Activated CD8-positive, alpha-beta T cell treated with anti-CD3 and anti-CD28 coated beads for 36 hours (primary cell): ENCODE results near the gene VPS37C. TPM values are rescaled to one million over a fixed set of nuclear protein-coding genes. Genes with fewer than 3 reads are reported as not detected.

Experiments
- ATAC-seq: fragments of 200-7000 bp; cut with Tn5 transposase; one replicate; pipeline ENCODE4 v1.10.0; 2021; ENCODE audit warnings: mild to moderate bottlenecking, moderate library complexity
- CTCF ChIA-PET: fragments of 350-600 bp; sonication (Branson Sonifier 250); formaldehyde crosslinking; loops from one replicate; lab custom pipeline; 2021; ENCODE audit warnings: antibody characterized with exemption; lab: Charles Lee
- POLR2A ChIA-PET: fragments of 350-600 bp; sonication (Branson Sonifier 250); formaldehyde crosslinking; loops from one replicate; lab custom pipeline; 2021; ENCODE audit warnings: antibody characterized with exemption; lab: Charles Lee
- DNase-seq: peaks from one replicate; pipeline ENCODE4 v3.0.0-alpha.2; 2020
- H3K27ac Mint-ChIP-seq: one replicate; pipeline ENCODE4 v1.8.0; 2021; ENCODE audit warnings: mild to moderate bottlenecking, mixed read lengths
- H3K27me3 Mint-ChIP-seq: one replicate; pipeline ENCODE4 v1.8.0; 2021; ENCODE audit warnings: mixed read lengths
- H3K36me3 Mint-ChIP-seq: one replicate; pipeline ENCODE4 v1.8.0; 2021; ENCODE audit warnings: low read depth, mixed read lengths
- H3K4me1 Mint-ChIP-seq: one replicate; pipeline ENCODE4 v1.8.0; 2021; ENCODE audit warnings: low read depth, mixed read lengths
- H3K4me3 Mint-ChIP-seq: one replicate; pipeline ENCODE4 v1.8.0; 2021; ENCODE audit warnings: mild to moderate bottlenecking, moderate library complexity, mixed read lengths
- H3K9me3 Mint-ChIP-seq: one replicate; pipeline ENCODE4 v1.8.0; 2021; ENCODE audit warnings: mixed read lengths
- intact Hi-C: fragments of 100-400 bp; cut with micrococcal nuclease; formaldehyde crosslinking; loops from one replicate; pipeline ENCODE4 v1.10.0; 2022
- total RNA-seq, 2 experiments: library from RNA; stranded (reverse); gene quantifications; one replicate each; pipeline ENCODE4 v1.2.3, GENCODE V29; 2021
- TF ChIP-seq, protein P1 (sequence below): fragments of 200-600 bp; IDR thresholded peaks from one replicate; pipeline ENCODE4 v1.8.0; 2022; ENCODE audit warnings: antibody characterized with exemption, mild to moderate bottlenecking

The VPS37C gene
- total RNA-seq, 2 experiments from 2014 or later, result 6.6 to 7.2 TPM

DNA sequence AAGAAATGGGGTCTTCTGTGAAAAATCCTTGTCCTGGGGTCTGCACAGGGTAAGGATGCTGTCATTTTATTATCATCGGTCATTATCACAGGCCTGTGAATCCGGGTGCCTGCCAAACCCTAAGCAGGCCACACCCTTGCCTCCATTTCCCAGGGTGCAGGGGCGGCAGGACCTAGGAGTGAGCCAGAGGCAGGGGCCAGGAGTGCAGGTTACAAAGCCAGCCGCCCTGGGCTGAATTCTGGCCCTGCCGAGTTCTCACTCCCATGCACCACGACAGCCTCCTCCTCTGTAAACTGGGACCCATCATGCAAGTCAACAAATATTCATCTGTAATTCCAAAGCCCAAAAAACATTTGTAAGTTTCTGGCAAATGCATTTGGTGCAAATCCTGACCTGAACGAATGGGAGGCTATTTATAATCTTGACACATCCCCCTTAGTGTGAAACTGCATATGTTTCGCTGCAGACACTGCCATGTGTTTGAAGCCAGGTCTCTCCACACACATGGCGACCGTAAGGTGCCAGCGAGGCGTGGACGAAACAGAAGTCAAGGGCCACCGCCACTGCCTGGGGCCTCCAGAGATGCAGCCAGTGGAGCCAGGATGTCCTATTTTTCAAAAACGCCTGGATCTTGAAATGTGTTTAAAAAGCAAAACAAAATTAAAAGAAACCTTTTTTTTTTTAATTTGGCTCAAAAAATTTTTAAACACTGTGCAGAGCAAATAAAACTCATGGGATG is 52.2 kb downstream of the VPS37C start:
- Mint-ChIP-seq H3K4me3 (peak overlapping the region; percentile 3), H3K9me3 (no peaks in the 10 kb centered on the region), H3K27ac (peak overlapping the region; percentile 85), H3K36me3 (peaks cover 81% of the 10 kb centered on the region), H3K27me3 (no peaks in the 10 kb centered on the region), H3K4me1 (peaks cover 90% of the 10 kb centered on the region)
- DNase-seq, result peak; percentile 2
- CTCF ChIA-PET, result interaction anchor here (3.8 kb wide), 1 partner anchor 17 kb away, joined by 16 read pairs; no protein-coding TSS in a partner anchor
- POLR2A ChIA-PET, result interaction anchor here (1.1 kb wide), 1 partner anchor 69 kb away, joined by 3 read pairs; no protein-coding TSS in a partner anchor
- intact Hi-C loops, result no loop called here
- no peak for ATAC-seq
- TF ChIP-seq, protein P1, sequence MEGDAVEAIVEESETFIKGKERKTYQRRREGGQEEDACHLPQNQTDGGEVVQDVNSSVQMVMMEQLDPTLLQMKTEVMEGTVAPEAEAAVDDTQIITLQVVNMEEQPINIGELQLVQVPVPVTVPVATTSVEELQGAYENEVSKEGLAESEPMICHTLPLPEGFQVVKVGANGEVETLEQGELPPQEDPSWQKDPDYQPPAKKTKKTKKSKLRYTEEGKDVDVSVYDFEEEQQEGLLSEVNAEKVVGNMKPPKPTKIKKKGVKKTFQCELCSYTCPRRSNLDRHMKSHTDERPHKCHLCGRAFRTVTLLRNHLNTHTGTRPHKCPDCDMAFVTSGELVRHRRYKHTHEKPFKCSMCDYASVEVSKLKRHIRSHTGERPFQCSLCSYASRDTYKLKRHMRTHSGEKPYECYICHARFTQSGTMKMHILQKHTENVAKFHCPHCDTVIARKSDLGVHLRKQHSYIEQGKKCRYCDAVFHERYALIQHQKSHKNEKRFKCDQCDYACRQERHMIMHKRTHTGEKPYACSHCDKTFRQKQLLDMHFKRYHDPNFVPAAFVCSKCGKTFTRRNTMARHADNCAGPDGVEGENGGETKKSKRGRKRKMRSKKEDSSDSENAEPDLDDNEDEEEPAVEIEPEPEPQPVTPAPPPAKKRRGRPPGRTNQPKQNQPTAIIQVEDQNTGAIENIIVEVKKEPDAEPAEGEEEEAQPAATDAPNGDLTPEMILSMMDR, result no peak

- ATAC-seq (no peak), DNase-seq (peak; percentile 7)
- intact Hi-C loops, result no loop called here
- Mint-ChIP-seq H3K4me3 (no peak overlapping the region), H3K27ac (peak overlapping the region; percentile 85), H3K27me3 (no peaks in the 10 kb centered on the region), H3K9me3 (no peaks in the 10 kb centered on the region), H3K36me3 (peaks cover 82% of the 10 kb centered on the region), H3K4me1 (peaks cover 79% of the 10 kb centered on the region)
- TF ChIP-seq, protein P1, result no peak
- ChIA-PET POLR2A (interaction anchor here (0.9 to 1.6 kb wide), 6 partner anchors 10 to 118 kb away, joined by 3 to 5 read pairs (median 3); no protein-coding TSS in a partner anchor), CTCF (interaction anchor here (0.6 kb wide), 1 partner anchor 45 kb away, joined by 3 read pairs; no protein-coding TSS in a partner anchor)
Observed at GRCh38 chr11:61107888-61108287, 53.3 kb downstream of the VPS37C start.

DNA sequence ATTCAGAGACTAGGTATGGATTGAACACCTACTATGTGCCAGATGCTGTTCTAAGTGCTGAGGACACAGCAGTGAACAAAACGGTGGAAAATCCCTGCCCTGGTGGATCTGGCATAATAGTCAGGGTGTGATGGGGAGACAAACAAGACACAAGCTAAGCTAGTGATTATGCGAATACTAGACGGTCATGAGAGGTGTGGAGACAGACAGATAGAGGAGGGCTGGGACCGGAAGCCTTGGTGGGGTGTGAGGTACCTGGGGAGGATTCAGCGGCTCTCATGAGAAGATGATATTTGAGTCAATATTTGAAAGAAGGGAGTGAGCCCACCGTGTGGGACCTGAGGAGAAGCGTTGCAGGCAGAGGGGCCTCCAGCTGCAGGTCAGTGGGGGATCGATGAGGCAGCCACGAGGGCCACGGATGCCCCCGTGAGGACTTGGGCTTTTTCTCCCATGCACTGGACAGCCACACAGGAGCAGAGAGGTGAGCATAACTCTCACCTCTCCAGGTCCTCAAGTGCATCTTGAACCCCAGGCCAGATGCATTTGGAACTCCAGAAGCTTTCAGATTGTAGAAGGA is 54.2 kb downstream of the VPS37C start:
- peak overlapping the region; percentile 85 for H3K27ac Mint-ChIP-seq
- no peaks in the 10 kb centered on the region for H3K27me3 Mint-ChIP-seq
- no peaks in the 10 kb centered on the region for H3K9me3 Mint-ChIP-seq
- ATAC-seq (no peak), DNase-seq (peak; percentile 46)
- intact Hi-C loops, result no loop called here
- H3K4me1 Mint-ChIP-seq, result peaks cover 70% of the 10 kb centered on the region
- TF ChIP-seq, protein P1, result no peak
- ChIA-PET CTCF (interaction anchor here (1.1 to 1.2 kb wide), 2 partner anchors 25 to 276 kb away, joined by 3 read pairs; no protein-coding TSS in a partner anchor), POLR2A (interaction anchor here (1.0 to 2.8 kb wide), 8 partner anchors 11 to 120 kb away, joined by 3 to 15 read pairs (median 3); no protein-coding TSS in a partner anchor)
- H3K4me3 Mint-ChIP-seq, result no peak overlapping the region
- peaks cover 78% of the 10 kb centered on the region for H3K36me3 Mint-ChIP-seq

DNA sequence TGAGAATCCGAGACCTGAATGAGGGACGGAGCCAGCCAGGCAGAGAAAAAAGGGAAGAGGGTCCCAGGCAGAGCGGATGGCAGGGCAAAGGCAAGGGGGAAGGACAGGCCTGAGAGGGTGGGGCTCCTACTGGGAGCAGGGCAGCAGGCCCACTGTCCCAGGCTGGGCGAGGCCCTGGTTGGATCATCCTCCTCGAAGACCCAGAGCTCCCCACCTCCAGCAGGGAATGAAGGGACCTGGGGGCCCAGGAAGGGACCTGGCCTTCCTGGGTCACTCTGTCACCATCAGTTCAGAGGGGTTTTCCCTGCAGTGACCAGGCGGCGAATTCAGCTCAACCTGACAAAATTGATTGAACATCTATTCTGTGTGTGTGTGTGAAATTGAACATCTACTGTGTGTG is 54.9 kb downstream of the VPS37C start:
- ChIA-PET CTCF (interaction anchor here (1.1 to 1.2 kb wide), 2 partner anchors 25 to 276 kb away, joined by 3 read pairs; no protein-coding TSS in a partner anchor), POLR2A (interaction anchor here (1.0 to 2.8 kb wide), 7 partner anchors 12 to 119 kb away, joined by 3 to 15 read pairs (median 4); no protein-coding TSS in a partner anchor)
- H3K9me3 Mint-ChIP-seq, result no peaks in the 10 kb centered on the region
- intact Hi-C loops, result no loop called here
- ATAC-seq, result no peak
- TF ChIP-seq, protein P1, result no peak
- peaks cover 71% of the 10 kb centered on the region for H3K36me3 Mint-ChIP-seq
- H3K4me1 Mint-ChIP-seq, result peaks cover 63% of the 10 kb centered on the region
- H3K4me3 Mint-ChIP-seq, result no peak overlapping the region
- H3K27me3 Mint-ChIP-seq, result no peaks in the 10 kb centered on the region
- DNase-seq, result peak; percentile 8
- H3K27ac Mint-ChIP-seq, result peak overlapping the region; percentile 85
